Smooth muscle cell (in vitro differentiated cells): Measurements from ENCODE around the gene STXBP6. TPM values are rescaled to one million over a fixed set of nuclear protein-coding genes. Genes with fewer than 3 reads are reported as not detected.

Source experiments
- DNase-seq: peaks from one replicate; lab custom pipeline; 2025; ENCODE audit not compliant: unreplicated experiment; lab: John Stamatoyannopoulos, UW
- H2AFZ ChIP-seq: fragments of 200-600 bp; sonication (generic); 2 replicates; pipeline ENCODE4 v1.6.0; 2016; ENCODE audit warnings: antibody characterized with exemption, low read depth, mild to moderate bottlenecking
- H3F3A ChIP-seq: fragments of 200-600 bp; sonication (generic); 2 replicates; pipeline ENCODE4 v1.6.0; 2017; ENCODE audit warnings: antibody characterized with exemption, low read depth
- H3K27ac ChIP-seq: fragments of 200-600 bp; sonication (generic); 2 replicates; pipeline ENCODE4 v1.5.1; 2016; ENCODE audit warnings: low read depth, mild to moderate bottlenecking
- H3K27me3 ChIP-seq: fragments of 200-600 bp; sonication (generic); 2 replicates; pipeline ENCODE4 v1.6.1; 2016; ENCODE audit warnings: low read depth, mild to moderate bottlenecking
- H3K36me3 ChIP-seq: fragments of 200-600 bp; sonication (generic); 2 replicates; pipeline ENCODE4 v1.5.1; 2016; ENCODE audit warnings: low read depth
- H3K4me1 ChIP-seq: fragments of 200-600 bp; sonication (generic); 2 replicates; pipeline ENCODE4 v1.5.1; 2016; ENCODE audit warnings: low read depth
- H3K4me2 ChIP-seq: fragments of 200-600 bp; sonication (generic); 2 replicates; pipeline ENCODE4 v1.6.0; 2016; ENCODE audit warnings: mild to moderate bottlenecking
- H3K4me3 ChIP-seq: fragments of 200-600 bp; sonication (generic); 2 replicates; pipeline ENCODE4 v1.5.1; 2016; ENCODE audit warnings: mild to moderate bottlenecking
- H3K79me2 ChIP-seq: fragments of 200-600 bp; sonication (generic); 2 replicates; pipeline ENCODE4 v1.6.0; 2016; ENCODE audit warnings: low read depth, mild to moderate bottlenecking
- H3K9ac ChIP-seq: fragments of 200-600 bp; sonication (generic); 2 replicates; pipeline ENCODE4 v1.6.0; 2016; ENCODE audit warnings: low read depth
- H3K9me3 ChIP-seq: fragments of 200-600 bp; sonication (generic); replicated peaks from 2 replicates; pipeline ENCODE4 v1.5.1; 2016; ENCODE audit warnings: low read depth
- H4K20me1 ChIP-seq: fragments of 200-600 bp; sonication (generic); 2 replicates; pipeline ENCODE4 v1.6.0; 2016; ENCODE audit warnings: low read depth
- WGBS: methylation state at CpG from one replicate; pipeline ENCODE4 v1.1.7; 2016; ENCODE audit warnings: low lambda C conversion rate; 5-methylcytosine and 5-hydroxymethylcytosine counted together
- polyA plus RNA-seq: library from polyadenylated mRNA; unstranded; fragments of >200 nt; fragmentation: Nextera tagmentation; extraction: Ambion mirVana; gene quantifications from 2 replicates; pipeline ENCODE4 v1.2.1, GENCODE V29; 2016
- total RNA-seq: library from RNA; depleted of rRNA; stranded (reverse); fragments of >200 nt; gene quantifications from 2 replicates; pipeline ENCODE4 v1.2.3, GENCODE V29; 2014
- TF ChIP-seq, protein P1 (sequence below): fragments of 200-600 bp; sonication (generic); IDR thresholded peaks from 2 replicates; pipeline ENCODE4 v1.5.1; 2017; ENCODE audit warnings: borderline replicate concordance, mild to moderate bottlenecking, antibody characterized with exemption; ENCODE audit not compliant: insufficient read depth, poor library complexity, severe bottlenecking

Gene STXBP6
- total and polyA plus RNA-seq, 2 experiments from 2014 or later: 144 to 170 TPM

DNA sequence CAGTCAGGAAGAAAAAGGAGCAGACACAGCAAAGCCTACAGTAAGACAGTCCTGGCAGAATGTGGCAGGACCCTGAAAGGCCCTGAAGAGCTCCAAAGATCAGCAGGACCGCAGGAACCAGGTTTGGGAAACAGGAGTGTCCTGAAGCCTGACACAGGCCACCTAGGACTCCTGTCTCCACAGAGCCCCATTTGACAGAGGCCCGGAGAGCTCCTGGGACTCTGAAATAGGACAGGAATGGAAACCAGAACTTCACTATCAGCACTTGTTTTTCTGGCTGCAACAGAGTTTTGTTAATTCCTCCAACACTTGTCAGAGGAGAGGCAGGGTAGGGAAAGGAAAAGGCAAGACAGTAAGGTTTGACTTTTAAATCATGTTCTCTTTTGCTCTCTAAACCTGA is 12.9 kb downstream of the STXBP6 start:
- TF ChIP-seq, protein P1, sequence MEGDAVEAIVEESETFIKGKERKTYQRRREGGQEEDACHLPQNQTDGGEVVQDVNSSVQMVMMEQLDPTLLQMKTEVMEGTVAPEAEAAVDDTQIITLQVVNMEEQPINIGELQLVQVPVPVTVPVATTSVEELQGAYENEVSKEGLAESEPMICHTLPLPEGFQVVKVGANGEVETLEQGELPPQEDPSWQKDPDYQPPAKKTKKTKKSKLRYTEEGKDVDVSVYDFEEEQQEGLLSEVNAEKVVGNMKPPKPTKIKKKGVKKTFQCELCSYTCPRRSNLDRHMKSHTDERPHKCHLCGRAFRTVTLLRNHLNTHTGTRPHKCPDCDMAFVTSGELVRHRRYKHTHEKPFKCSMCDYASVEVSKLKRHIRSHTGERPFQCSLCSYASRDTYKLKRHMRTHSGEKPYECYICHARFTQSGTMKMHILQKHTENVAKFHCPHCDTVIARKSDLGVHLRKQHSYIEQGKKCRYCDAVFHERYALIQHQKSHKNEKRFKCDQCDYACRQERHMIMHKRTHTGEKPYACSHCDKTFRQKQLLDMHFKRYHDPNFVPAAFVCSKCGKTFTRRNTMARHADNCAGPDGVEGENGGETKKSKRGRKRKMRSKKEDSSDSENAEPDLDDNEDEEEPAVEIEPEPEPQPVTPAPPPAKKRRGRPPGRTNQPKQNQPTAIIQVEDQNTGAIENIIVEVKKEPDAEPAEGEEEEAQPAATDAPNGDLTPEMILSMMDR: no peak
- no peak for DNase-seq
- Histone ChIP-seq H3K9me3 (no peaks in the 10 kb centered on the region), H3F3A (peaks cover 7% of the 10 kb centered on the region), H3K4me2 (peak overlapping the region; percentile 36), H2AFZ (no peak overlapping the region), H3K4me1 (peaks cover 14% of the 10 kb centered on the region), H3K9ac (no peak overlapping the region), H3K27me3 (no peaks in the 10 kb centered on the region), H4K20me1 (peaks cover 94% of the 10 kb centered on the region), H3K4me3 (no peak overlapping the region), H3K79me2 (peaks cover 98% of the 10 kb centered on the region), H3K36me3 (no peaks in the 10 kb centered on the region), H3K27ac (peak overlapping the region; percentile 10)
- WGBS: 78% methylated on average over 2 of the region's 2 CpGs

DNA sequence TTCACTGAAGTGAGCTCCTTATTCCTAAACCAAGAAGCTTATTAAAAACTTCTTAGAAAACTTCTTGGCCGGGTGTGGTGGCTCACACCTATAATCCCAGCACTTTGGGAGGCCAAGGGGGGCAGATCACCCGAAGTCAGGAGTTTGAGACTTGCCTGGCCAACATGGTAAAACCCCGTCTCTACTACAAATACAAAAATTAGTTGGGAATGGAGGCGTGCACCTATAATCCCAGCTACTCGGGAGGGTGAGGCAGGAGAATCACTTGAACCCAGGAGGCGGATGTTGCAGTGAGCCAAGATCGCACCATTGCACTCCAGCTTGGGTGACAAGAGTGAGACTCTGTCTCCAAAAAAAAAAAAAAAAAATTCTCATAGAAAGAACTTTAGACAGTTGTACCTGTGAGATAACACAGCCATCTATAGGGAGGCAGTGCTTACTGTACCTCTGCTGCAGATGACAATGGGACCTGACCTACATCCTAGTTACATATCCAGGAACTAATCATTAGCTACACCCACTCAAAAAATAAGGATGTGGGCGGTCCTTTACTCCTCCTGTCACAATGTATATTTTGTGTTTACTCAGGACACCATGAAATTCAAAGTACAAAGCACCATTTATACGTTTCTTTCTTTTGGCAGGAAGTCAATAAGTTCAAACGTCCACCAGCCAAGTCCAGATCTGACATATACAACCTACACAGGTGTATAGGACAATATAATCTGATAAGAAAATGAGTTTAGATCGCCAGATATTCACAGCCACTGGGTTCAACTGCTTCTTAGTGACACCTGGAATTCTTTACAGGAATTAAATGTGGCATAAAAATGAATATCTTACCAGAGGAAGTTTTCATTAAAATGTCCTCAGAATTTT is 14.9 kb downstream of the STXBP6 start:
- H3K27me3 ChIP-seq: no peaks in the 10 kb centered on the region
- H3K4me2 ChIP-seq: no peak overlapping the region
- no peaks in the 10 kb centered on the region for H3K36me3 ChIP-seq
- TF ChIP-seq, protein P1: no peak
- peaks cover 8% of the 10 kb centered on the region for H3K4me1 ChIP-seq
- no peak overlapping the region for H3K27ac ChIP-seq
- no peak for DNase-seq
- H3K4me3 ChIP-seq: no peak overlapping the region
- H2AFZ ChIP-seq: no peak overlapping the region
- H3K79me2 ChIP-seq: peaks cover 98% of the 10 kb centered on the region
- no peak overlapping the region for H3K9ac ChIP-seq
- H3F3A ChIP-seq: no peaks in the 10 kb centered on the region
- H4K20me1 ChIP-seq: peaks cover 98% of the 10 kb centered on the region
- H3K9me3 ChIP-seq: no peaks in the 10 kb centered on the region
- 95% methylated on average over 11 of the region's 11 CpGs for WGBS

GRCh38 chr14:25033358-25033757 is 16.6 kb downstream of the STXBP6 start:
- Histone ChIP-seq H3K27ac (no peak overlapping the region), H3K9ac (no peak overlapping the region), H3K36me3 (no peaks in the 10 kb centered on the region), H3K79me2 (peaks cover 98% of the 10 kb centered on the region), H3K9me3 (no peaks in the 10 kb centered on the region), H2AFZ (no peak overlapping the region), H3F3A (no peaks in the 10 kb centered on the region), H3K4me2 (no peak overlapping the region), H3K27me3 (no peaks in the 10 kb centered on the region), H3K4me1 (peaks cover 1% of the 10 kb centered on the region), H3K4me3 (no peak overlapping the region), H4K20me1 (peaks cover 100% of the 10 kb centered on the region)
- no peak for DNase-seq
- TF ChIP-seq, protein P1: no peak
- 100% methylated on average over 1 of the region's 1 CpG for WGBS
